Stimulated activated CD4-positive, alpha-beta T cell treated with anti-CD3 and anti-CD28 coated beads, Interleukin-1b, Interleukin-23, amount 100 ng/mL, for 4 hours (primary cell): ENCODE measurements around the gene CCDC117.
"Not testable (repeated sequence)": the region's sequence is repeated elsewhere in the genome, so short reads cannot be mapped to it uniquely, and the experiment has no call there.

ENCODE experiments used
- DNase-seq, 2 donors: peaks; one replicate each; pipeline ENCODE4 v3.0.0-alpha.2; 2020; ENCODE audit warnings: low read depth in 2 of 2

The CCDC117 gene

DNA sequence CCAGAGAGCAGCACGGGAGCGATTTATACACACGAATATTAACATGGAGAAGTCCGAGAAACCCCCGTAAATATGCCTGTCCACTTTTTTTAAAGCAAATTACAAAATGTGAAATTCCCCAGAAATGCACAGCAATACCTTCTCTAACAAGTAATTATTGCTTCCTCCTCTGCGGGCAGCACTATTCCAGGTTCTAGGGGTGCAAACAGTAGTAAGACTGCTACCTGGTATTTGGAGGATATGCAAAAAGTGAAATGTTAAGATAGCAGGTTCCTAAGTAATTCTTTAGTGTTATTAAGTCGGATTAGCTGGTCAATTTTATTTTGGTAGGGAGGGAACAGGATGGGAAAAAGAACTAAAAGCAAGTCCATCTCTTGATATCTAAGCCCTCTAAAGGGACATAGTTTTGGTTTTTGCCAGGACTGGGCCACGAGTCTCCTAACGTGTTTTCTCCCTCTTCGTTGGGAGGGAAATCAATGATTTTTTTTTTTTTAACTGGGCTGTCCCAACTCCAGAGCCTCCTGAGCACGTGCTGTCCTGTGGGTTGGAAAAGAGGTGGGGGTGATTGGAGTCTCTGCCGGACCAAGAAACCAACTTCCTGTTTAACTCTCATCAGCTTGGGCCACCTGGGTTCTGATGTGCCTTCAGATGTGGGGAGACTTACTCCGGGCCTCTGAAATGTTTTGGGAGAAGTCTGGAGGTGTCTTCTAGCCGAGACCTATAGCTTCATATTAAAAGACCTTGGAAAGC is 29.5 kb downstream of the CCDC117 start:
- DNase-seq = no peak

DNA sequence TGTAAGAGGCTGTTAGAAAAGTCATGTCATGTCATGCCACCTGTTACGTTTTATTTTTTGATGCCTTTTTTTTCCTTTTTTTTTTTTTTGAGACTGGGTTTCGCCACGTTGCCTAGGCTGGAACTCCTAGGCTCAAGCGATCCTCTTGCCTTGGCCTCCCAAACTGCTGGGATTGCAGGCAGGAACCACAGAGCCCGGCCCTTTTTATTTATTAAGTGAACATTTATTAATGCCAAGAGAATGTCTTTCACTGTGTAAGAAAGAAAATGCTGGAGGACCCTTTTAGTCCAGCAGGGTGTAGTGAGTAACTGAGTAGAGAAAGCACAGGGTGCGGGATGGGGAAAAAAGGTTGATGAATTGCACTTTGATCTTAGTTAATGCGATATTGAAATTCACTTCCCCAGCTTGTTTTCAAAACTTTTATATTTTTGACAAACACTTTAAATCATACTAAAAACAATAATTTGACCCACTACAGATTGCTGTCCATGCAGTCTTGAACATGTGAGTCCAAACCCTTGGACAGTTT is 30.2 kb downstream of the CCDC117 start:
- no peak for DNase-seq

DNA sequence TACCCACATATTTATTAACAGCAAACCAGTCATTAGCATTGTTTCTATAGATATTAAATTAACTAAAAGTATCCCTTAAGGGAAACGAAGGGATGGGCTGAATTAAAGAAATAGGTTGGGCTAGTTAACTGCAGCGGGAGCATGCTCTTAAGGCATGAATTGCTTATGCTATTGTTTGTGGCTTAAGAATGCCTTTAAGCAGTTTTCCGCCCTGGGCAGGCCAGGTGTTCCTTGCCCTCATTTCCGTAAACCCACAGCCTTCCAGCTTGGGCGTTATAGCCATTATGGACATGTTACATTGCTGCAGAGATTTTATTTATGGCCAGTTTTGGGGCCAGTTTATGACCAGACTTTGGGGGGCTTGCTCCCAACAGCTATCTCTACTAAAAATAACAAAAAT is 32.9 kb downstream of the CCDC117 start:
- DNase-seq = not testable (repeated sequence)

GRCh38 chr22:28808716-28809355 is 36.3 kb downstream of the CCDC117 start:
- no peak for DNase-seq

- peak in 1 of 2 donors; percentile 15 for DNase-seq
Measured at GRCh38 chr22:28810821-28811491, 38.5 kb downstream of the CCDC117 start.

DNA sequence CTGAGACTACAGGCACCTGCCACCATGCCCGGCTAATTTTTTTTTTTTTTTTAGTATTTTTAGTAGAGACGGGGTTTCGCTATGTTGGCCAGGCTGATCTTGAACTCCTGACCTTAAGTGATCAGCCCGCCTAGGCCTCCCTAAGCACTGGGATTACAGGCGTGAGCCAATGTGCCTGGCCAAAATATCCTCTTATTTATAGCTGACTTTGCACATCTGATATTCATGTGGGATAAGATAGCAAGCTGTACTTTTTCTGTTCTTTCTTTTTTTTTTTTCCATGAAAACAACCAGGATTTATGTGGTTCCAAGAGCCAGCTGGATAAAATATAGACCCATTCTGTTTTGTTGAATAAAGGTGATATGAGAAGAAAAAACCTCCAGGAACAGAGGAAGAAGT is 40.0 kb downstream of the CCDC117 start:
- DNase-seq = no peak

GRCh38 chr22:28813772-28814518 is 41.5 kb downstream of the CCDC117 start:
- DNase-seq = no peak

DNA sequence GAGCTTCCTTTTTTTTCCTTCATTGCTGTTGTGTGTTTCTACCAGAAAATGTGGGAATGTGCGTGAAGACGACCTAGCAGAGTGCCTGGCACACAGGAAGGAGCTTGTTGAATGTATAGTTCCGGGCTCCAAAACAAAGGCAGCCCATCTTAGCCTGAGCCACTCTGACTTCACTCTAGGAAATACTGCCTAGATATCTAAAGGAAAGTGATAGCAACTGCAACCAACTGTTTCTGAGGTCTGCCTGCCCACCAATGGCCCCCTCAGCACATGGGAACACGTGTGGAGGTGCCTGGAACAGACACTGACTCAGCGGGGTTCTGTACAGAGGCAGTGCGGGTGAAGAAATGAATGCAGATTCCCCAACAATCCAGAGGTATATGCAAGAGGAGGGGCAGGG is 42.6 kb downstream of the CCDC117 start:
- no peak for DNase-seq

- DNase-seq = no peak
Measured at GRCh38 chr22:28815729-28816128, 43.2 kb downstream of the CCDC117 start.

- DNase-seq = no peak
Measured at GRCh38 chr22:28817064-28817463, 44.6 kb downstream of the CCDC117 start.

DNA sequence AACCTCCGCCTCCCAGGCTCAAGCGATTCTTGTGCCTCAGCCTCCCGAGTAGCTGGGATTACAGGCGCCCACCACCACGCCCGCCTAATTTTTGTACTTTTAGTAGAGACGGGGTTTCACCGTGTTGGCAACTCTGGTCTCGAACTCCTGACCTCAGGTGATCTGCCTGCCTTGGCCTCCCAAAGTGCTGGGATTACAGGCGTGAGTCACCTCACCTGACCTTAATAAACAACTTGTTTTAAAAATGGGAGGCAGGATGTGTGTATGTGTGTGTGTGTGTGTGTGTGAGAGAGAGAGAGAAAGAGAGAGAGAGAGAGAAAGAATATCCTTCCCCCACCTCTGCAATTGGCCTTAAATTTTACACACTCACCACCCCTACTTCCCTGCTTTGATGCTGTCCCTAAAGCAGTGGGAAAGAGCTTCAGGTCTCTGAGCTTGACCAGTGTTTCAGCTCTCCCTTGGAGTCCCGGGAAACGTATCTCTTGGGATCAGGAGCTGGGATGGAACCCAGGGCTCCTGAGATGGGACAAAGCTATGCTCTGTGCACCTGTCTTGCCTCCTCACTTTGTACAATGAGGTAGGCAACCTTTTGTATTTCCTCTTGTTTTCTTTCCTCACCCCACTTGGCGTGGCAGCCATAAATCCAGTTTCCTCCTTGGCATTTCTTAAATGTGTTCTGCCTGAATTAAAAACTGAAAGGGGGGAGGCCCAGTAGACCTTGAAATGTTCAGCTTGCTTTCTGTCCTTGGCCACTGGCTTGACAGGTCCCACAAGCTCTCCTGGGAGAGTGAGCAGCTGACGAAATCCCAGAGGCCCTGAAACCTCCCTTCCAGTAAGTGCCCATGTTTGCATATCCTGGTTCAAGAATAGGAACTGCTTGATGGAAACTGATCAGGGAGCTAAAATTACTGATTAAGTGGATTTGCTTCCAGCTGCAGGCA is 45.7 kb downstream of the CCDC117 start:
- DNase-seq = no peak

DNA sequence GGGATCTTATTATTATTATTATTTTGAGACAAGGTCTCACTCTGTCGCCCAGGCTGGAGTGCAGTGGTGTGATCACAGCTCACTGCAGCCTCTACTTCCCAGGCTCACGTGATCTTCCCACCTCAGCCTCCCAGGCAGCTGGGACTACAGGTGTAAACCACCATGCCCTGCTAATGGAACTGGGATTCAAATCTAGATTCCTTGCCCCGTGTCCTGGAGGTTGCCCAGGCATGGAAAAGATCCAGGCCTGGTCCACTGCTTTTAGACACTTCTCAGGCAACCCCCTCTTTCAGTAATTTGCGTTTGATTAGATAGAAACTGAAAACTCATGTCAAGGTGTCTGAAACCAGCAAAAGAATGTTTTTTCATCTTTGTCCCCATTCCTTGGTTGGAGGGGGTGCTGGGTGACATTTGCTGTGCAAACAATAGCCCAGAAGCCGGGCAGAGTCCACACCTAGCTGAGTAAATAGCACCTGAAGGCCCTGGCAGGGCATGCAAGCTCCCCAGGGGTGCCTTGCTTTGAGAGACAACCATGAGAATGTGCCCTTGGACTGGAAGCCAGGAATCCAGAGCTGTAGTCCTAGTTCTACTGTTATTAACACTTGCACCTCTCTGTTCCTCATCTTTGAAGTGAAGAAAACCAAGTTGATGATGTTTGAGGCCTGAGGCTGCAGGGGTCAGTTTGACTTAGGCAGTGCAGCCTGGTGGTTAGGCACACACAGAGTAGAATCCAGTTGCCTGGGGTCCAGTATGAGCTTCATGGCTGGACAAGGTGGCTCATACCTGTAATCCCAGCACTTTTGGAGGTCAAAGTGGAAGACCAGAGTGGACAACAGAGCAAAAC is 47.0 kb downstream of the CCDC117 start:
- DNase-seq = no peak

DNA sequence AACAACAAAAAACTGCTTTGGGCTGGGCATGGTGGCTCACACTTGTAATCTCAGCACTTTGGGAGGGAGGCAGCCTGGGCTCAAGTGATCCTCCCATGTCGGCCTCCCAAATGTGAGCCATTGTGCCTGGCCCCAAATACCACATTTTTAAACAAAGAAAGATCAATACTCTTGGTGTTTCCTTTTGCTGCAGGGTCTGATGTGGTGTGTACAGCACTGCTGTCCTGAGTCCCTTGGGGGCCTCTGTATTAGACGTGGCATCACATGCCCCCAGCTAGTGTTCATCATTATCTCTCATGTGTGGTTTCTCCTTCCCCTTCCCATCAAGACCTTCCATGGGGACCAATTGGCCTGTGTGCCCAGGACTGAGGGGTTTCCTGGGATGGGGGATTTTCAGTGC is 48.4 kb downstream of the CCDC117 start:
- no peak for DNase-seq

- DNase-seq = no peak
Measured at GRCh38 chr22:28821452-28821851, 49.0 kb downstream of the CCDC117 start.

- DNase-seq = no peak
Measured at GRCh38 chr22:28822930-28823551, 50.5 kb downstream of the CCDC117 start.

DNA sequence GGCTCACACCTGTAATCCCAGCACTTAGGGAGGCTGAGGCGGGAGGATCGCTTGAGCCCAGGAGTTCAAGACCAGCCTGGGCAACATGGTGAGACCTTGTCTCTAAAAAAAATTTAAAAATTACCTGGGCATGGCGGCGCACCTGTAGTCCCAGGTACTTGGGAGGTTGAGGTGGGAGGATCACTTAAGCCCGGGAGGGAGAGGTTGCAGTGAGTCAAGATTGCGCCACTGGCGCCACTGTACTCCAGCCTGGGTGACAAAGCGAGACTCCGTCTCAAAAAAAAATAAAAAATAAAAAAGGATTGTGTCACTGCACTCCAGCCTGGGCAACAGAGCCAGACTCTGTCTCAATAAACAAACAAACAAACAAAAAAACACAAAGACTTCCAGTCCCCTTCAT is 52.0 kb downstream of the CCDC117 start:
- DNase-seq = not testable (repeated sequence)

DNA sequence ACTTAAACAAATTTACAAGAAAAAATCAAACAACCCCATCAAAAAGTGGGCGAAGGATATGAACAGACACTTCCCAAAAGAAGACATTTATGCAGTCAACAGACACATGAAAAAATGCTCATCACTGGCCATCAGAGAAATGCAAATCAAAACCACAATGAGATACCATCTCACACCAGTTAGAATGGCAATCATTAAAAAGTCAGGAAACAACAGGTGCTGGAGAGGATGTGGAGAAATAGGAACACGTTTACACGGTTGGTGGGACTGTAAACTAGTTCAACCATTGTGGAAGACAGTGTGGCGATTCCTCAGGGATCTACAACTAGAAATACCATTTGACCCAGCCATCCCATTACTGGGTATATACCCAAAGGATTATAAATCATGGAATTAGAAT is 53.9 kb downstream of the CCDC117 start:
- DNase-seq = not testable (repeated sequence)

DNA sequence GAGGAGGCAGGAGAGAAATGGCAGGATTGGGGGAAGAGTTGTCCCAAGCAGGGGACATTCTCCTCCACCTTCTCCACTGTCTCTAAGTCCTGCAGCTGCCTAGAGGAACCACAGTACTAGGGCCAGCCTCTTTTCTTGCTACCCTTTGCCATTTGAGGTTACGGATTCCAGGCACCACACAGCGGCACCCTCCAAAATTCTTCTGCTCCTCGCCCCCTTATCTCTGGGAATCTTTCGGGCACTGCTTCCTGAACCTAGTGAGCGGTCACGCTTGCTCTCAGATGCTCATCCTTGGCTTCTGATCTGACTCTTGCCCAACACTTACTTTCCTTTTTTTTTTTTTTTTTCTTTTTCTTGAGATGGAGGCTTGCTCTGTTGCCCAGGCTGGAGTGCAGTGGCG is 54.4 kb downstream of the CCDC117 start:
- no peak for DNase-seq
